HepG2 (cell line): Measurements from ENCODE around the gene ZFAND6. TPM values are rescaled to one million over a fixed set of nuclear protein-coding genes. Genes with fewer than 3 reads are reported as not detected.

Experiments
- ATAC-seq: fragments of 200-7000 bp; cut with Tn5 transposase; 3 replicates; pipeline ENCODE4 v1.9.1; 2020; ENCODE audit warnings: mild to moderate bottlenecking, moderate library complexity
- BruUV-seq: library from RNA; stranded (reverse); fragments of 400-500 nt; replicated peaks from 2 replicates; lab custom pipeline; 2021; lab: Mats Ljungman, UMichigan
- CTCF ChIA-PET: fragments of 300-600 bp; formaldehyde crosslinking; extraction: SDS; loops from one replicate; lab custom pipeline; 2021; ENCODE audit warnings: low total read pairs, inconsistent platforms, low intra/inter-chr PET ratio; lab: Yijun Ruan, JAX
- POLR2A ChIA-PET: fragments of 350-600 bp; sonication (Branson Sonifier 250); formaldehyde crosslinking; loops from one replicate; lab custom pipeline; 2020; ENCODE audit warnings: antibody characterized with exemption, inconsistent platforms; lab: Yijun Ruan, JAX
- DNase-seq: peaks from one replicate; pipeline ENCODE4 v3.0.0-alpha.2; 2015; ENCODE audit warnings: low spot score
- FAIRE-seq: peaks from 3 replicates; lab custom pipeline; 2011; peaks lifted over from hg19 to GRCh38; lab: Jason Lieb, UNC
- H2AFZ ChIP-seq: one replicate; pipeline ENCODE4 v1.6.1; 2011; ENCODE audit warnings: low read length, inconsistent platforms
- H3K27ac ChIP-seq: fragments of 300-600 bp; 3 replicates; pipeline ENCODE4 v1.8.0; 2011; ENCODE audit warnings: mixed run types, mild to moderate bottlenecking, mixed read lengths, low read length, inconsistent platforms; ENCODE audit not compliant: insufficient read depth; ENCODE audit errors: extremely low read length
- H3K27me3 ChIP-seq, 2 experiments: fragments of 200-600 bp in 1 of 2; 2 replicates in 1 of 2; 3 replicates in 1 of 2; pipeline versions ENCODE4 v1.6.0 to v1.8.0; 2011; ENCODE audit warnings: low read length in 2 of 2, mild to moderate bottlenecking in 2 of 2, moderate library complexity in 2 of 2, inconsistent platforms in 1 of 2; ENCODE audit not compliant: insufficient read depth in 2 of 2, control insufficient read depth in 1 of 2
- H3K36me3 ChIP-seq, 2 experiments: fragments of 200-600 bp in 1 of 2; replicated peaks in 1 of 2; 2 replicates in 1 of 2; 3 replicates in 1 of 2; pipeline versions ENCODE4 v1.5.1 to v1.8.0; 2011; ENCODE audit warnings: low read length in 2 of 2, inconsistent platforms in 1 of 2; ENCODE audit not compliant: insufficient read depth in 2 of 2, control insufficient read depth in 1 of 2
- H3K4me1 ChIP-seq: 2 replicates; pipeline ENCODE4 v1.5.1; 2012; ENCODE audit warnings: low read length, inconsistent platforms; ENCODE audit not compliant: insufficient read depth
- H3K4me2 ChIP-seq: 2 replicates; pipeline ENCODE4 v1.6.0; 2011; ENCODE audit warnings: low read depth, low read length, inconsistent platforms
- H3K4me3 ChIP-seq, 3 experiments: fragments of 200-600 bp in 1 of 3; sonication (generic), shearing (Covaris generic) in 1 of 3; replicated peaks in 1 of 3; 2 replicates each; pipeline ENCODE4 v1.5.1; 2011 to 2016; ENCODE audit warnings: low read length in 3 of 3, inconsistent platforms in 2 of 3, low read depth in 2 of 3, mild to moderate bottlenecking in 2 of 3, control low read depth in 1 of 3, mixed read lengths in 1 of 3; ENCODE audit not compliant: insufficient read depth in 1 of 3
- H3K79me2 ChIP-seq: one replicate; pipeline ENCODE4 v1.6.1; 2011; ENCODE audit warnings: low read length, inconsistent platforms; ENCODE audit not compliant: insufficient read depth
- H3K9ac ChIP-seq: 2 replicates; pipeline ENCODE4 v1.6.0; 2011; ENCODE audit warnings: mild to moderate bottlenecking, low read depth, low read length, inconsistent platforms; ENCODE audit not compliant: insufficient read depth
- H3K9me3 ChIP-seq: 2 replicates; pipeline ENCODE4 v1.5.1; 2012; ENCODE audit warnings: mild to moderate bottlenecking, low read length
- H4K20me1 ChIP-seq: 2 replicates; pipeline ENCODE4 v1.6.0; 2011; ENCODE audit warnings: inconsistent platforms, mild to moderate bottlenecking, low read length, moderate library complexity; ENCODE audit not compliant: insufficient read depth
- ELF4 ChIP-seq: sonication (generic); formaldehyde crosslinking; IDR thresholded peaks from 2 replicates; pipeline ENCODE4 v1.5.0; 2020; ENCODE audit warnings: missing genetic modification reagents, mild to moderate bottlenecking, moderate library complexity, borderline replicate concordance
- MTA1 ChIP-seq: sonication (generic); formaldehyde crosslinking; IDR thresholded peaks from 2 replicates; pipeline ENCODE4 v1.4.0; 2020; ENCODE audit warnings: missing genetic modification reagents, mild to moderate bottlenecking, borderline replicate concordance
- RXRA ChIP-seq: sonication (generic); formaldehyde crosslinking; IDR thresholded peaks from 2 replicates; pipeline ENCODE4 v1.5.1; 2020; ENCODE audit warnings: missing genetic modification reagents
- SP1 ChIP-seq, 2 experiments: fragments of 450-650 bp in 1 of 2; sonication (generic) in 1 of 2; formaldehyde crosslinking in 1 of 2; IDR thresholded peaks; 2 replicates each; pipeline versions ENCODE4 v1.4.0 to v1.6.1; 2016 to 2020; ENCODE audit warnings: missing genetic modification reagents in 1 of 2
- TBL1XR1 ChIP-seq: fragments of 150-350 bp; IDR thresholded peaks from 2 replicates; pipeline ENCODE4 v1.6.1; 2014; ENCODE audit warnings: borderline replicate concordance, low read length; ENCODE audit not compliant: partially characterized antibody
- TEAD3 ChIP-seq: optimal IDR thresholded peaks from 2 replicates; pipeline ENCODE3; 2016; ENCODE audit warnings: borderline replicate concordance
- U2AF1 ChIP-seq: fragments of 200-400 bp; formaldehyde crosslinking; optimal IDR thresholded peaks from 2 replicates; pipeline ENCODE3; 2017; ENCODE audit warnings: mild to moderate bottlenecking, low read depth, low read length
- ZBTB3 ChIP-seq: sonication (generic); formaldehyde crosslinking; IDR thresholded peaks from 2 replicates; pipeline ENCODE4 v1.4.0; 2020; ENCODE audit warnings: low read depth, mild to moderate bottlenecking, moderate library complexity, missing genetic modification reagents, borderline replicate concordance
- ZNF354B ChIP-seq: sonication (generic); formaldehyde crosslinking; IDR thresholded peaks from 2 replicates; pipeline ENCODE4 v1.8.0; 2022; ENCODE audit warnings: mild to moderate bottlenecking, missing genetic modification reagents
- ZNF670 ChIP-seq: sonication (generic); formaldehyde crosslinking; IDR thresholded peaks from 2 replicates; pipeline ENCODE4 v1.8.0; 2022; ENCODE audit warnings: mild to moderate bottlenecking, missing genetic modification reagents, borderline replicate concordance
- WGBS: methylation state at CpG from one replicate; pipeline ENCODE4 v1.1.6; 2017; ENCODE audit warnings: low lambda C conversion rate; 5-methylcytosine and 5-hydroxymethylcytosine counted together
- in situ Hi-C: cut with HindIII; loops from 2 replicates; pipeline ENCODE4 v1.10.0; 2017; ENCODE audit warnings: low pct_unique_long_range_greater_than_20kb; ENCODE audit not compliant: extremely low pct_ligation_motif_present
- intact Hi-C: fragments of 100-400 bp; cut with micrococcal nuclease; formaldehyde crosslinking; loops from one replicate; pipeline ENCODE4 v1.10.0; 2022; ENCODE audit not compliant: unreplicated experiment
- polyA plus RNA-seq, 8 experiments: library from polyadenylated mRNA; depleted of rRNA in 3 of 8; stranded (reverse) in 7 of 8; unstranded in 1 of 8; fragments of >200 nt; fragmentation: Illumina TruSeq in 4 of 8; extraction: Trizol in 4 of 8; gene quantifications; 2 replicates each; pipeline versions ENCODE4 v1.2.1 to v1.2.3, GENCODE V29; 2011 to 2016; ENCODE audit warnings: low read depth in 4 of 8, missing spikeins in 1 of 8, mixed read lengths in 1 of 8; ENCODE audit not compliant: insufficient read depth in 1 of 8
- total RNA-seq, 5 experiments: library from RNA; depleted of rRNA; stranded (reverse); fragments of >200 nt; fragmentation: Illumina TruSeq; extraction: Trizol; gene quantifications; 2 replicates each; pipeline ENCODE4 v1.2.3, GENCODE V29; 2016; ENCODE audit warnings: low read depth in 1 of 5
- TF ChIP-seq, protein P1 (sequence below): sonication (generic); formaldehyde crosslinking; IDR thresholded peaks from 2 replicates; pipeline ENCODE4 v1.4.0; 2020; ENCODE audit warnings: missing genetic modification reagents, borderline replicate concordance
- TF ChIP-seq, protein P2 (sequence below): sonication (generic); formaldehyde crosslinking; IDR thresholded peaks from 2 replicates; pipeline ENCODE4 v1.4.0; 2020; ENCODE audit warnings: missing genetic modification reagents, mild to moderate bottlenecking, borderline replicate concordance
- TF ChIP-seq, protein P3 (sequence below): sonication (generic); formaldehyde crosslinking; IDR thresholded peaks from 2 replicates; pipeline ENCODE4 v1.5.1; 2020; ENCODE audit warnings: mild to moderate bottlenecking, missing genetic modification reagents, moderate library complexity

The ZFAND6 gene
- total and polyA plus RNA-seq, 2 of the 13 experiments (the other 11 are each of a cell fraction or from before 2014, with no cell fraction given): 84.2 to 115 TPM

DNA sequence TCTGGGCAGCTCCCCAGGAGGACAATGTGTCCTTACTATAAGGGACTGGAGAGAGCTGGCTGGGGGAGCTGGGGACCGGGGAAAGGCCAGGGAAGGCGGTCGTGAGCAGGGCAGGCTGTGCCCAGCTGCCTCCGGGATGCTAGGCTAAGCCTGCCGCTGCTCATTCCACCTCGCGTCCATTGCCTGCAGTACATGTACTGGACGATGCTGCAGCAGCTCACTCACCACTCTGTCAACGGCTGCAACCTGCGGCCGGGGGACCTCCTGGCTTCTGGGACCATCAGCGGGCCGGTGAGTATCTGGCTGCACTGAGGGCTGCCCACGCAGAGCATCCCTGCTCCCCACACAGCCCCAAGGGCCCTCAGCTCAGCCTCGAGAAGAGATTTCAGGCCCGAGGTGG, 120.5 kb downstream of the ZFAND6 start:
- ATAC-seq (no peak), FAIRE-seq (no peak), DNase-seq (no peak)
- Histone ChIP-seq H3K27ac (no peak overlapping the region), H3K36me3 (peaks cover 23 to 85% of the 10 kb centered on the region in 2 experiments), H3K4me2 (no peak overlapping the region), H3K27me3 (no peaks in the 10 kb centered on the region; a peak in 1 of 5 replicates), H3K9me3 (no peaks in the 10 kb centered on the region), H3K9ac (no peak overlapping the region), H4K20me1 (no peaks in the 10 kb centered on the region), H3K79me2 (no peaks in the 10 kb centered on the region), H3K4me3 (no peak overlapping the region), H3K4me1 (no peaks in the 10 kb centered on the region), H2AFZ (no peak overlapping the region)
- in situ Hi-C loops: no loop called here
- intact Hi-C loops: no loop called here
- ChIA-PET CTCF (no interaction called here), POLR2A (interaction anchor here (1.7 kb wide), 1 partner anchor 12 kb away, joined by 4 read pairs; no protein-coding TSS in a partner anchor)
- 100% methylated on average over 4 of the region's 16 CpGs for WGBS
- BruUV-seq: no TSS peak
- TF ChIP-seq ZNF670 (no peak), MTA1 (CRISPR knock-in tag) (no peak), ZBTB3 (no peak), SP1 (IDR thresholded peaks at IDR 0.05) (no peak), SP1 (CRISPR knock-in tag; IDR thresholded peaks at IDR 0.05) (no peak), U2AF1 (no peak), ELF4 (CRISPR knock-in tag) (no peak), TBL1XR1 (no peak), ZNF354B (CRISPR knock-in tag) (no peak), TEAD3 (no peak), RXRA (CRISPR knock-in tag) (no peak)
- TF ChIP-seq, protein P1, sequence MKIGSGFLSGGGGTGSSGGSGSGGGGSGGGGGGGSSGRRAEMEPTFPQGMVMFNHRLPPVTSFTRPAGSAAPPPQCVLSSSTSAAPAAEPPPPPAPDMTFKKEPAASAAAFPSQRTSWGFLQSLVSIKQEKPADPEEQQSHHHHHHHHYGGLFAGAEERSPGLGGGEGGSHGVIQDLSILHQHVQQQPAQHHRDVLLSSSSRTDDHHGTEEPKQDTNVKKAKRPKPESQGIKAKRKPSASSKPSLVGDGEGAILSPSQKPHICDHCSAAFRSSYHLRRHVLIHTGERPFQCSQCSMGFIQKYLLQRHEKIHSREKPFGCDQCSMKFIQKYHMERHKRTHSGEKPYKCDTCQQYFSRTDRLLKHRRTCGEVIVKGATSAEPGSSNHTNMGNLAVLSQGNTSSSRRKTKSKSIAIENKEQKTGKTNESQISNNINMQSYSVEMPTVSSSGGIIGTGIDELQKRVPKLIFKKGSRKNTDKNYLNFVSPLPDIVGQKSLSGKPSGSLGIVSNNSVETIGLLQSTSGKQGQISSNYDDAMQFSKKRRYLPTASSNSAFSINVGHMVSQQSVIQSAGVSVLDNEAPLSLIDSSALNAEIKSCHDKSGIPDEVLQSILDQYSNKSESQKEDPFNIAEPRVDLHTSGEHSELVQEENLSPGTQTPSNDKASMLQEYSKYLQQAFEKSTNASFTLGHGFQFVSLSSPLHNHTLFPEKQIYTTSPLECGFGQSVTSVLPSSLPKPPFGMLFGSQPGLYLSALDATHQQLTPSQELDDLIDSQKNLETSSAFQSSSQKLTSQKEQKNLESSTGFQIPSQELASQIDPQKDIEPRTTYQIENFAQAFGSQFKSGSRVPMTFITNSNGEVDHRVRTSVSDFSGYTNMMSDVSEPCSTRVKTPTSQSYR: no peak
- TF ChIP-seq, protein P2, sequence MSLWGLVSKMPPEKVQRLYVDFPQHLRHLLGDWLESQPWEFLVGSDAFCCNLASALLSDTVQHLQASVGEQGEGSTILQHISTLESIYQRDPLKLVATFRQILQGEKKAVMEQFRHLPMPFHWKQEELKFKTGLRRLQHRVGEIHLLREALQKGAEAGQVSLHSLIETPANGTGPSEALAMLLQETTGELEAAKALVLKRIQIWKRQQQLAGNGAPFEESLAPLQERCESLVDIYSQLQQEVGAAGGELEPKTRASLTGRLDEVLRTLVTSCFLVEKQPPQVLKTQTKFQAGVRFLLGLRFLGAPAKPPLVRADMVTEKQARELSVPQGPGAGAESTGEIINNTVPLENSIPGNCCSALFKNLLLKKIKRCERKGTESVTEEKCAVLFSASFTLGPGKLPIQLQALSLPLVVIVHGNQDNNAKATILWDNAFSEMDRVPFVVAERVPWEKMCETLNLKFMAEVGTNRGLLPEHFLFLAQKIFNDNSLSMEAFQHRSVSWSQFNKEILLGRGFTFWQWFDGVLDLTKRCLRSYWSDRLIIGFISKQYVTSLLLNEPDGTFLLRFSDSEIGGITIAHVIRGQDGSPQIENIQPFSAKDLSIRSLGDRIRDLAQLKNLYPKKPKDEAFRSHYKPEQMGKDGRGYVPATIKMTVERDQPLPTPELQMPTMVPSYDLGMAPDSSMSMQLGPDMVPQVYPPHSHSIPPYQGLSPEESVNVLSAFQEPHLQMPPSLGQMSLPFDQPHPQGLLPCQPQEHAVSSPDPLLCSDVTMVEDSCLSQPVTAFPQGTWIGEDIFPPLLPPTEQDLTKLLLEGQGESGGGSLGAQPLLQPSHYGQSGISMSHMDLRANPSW: no peak
- TF ChIP-seq, protein P3, sequence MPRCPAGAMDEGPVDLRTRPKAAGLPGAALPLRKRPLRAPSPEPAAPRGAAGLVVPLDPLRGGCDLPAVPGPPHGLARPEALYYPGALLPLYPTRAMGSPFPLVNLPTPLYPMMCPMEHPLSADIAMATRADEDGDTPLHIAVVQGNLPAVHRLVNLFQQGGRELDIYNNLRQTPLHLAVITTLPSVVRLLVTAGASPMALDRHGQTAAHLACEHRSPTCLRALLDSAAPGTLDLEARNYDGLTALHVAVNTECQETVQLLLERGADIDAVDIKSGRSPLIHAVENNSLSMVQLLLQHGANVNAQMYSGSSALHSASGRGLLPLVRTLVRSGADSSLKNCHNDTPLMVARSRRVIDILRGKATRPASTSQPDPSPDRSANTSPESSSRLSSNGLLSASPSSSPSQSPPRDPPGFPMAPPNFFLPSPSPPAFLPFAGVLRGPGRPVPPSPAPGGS (CRISPR knock-in tag): no peak
